Stimulated activated CD4-positive, alpha-beta T cell treated with anti-CD3 and anti-CD28 coated beads, Interleukin-1b, Interleukin-23, amount 100 ng/mL, for 1 hour (primary cell): Measurements from ENCODE around the gene DDX56.

Experiments used
- DNase-seq, 2 donors: peaks; one replicate each; pipeline ENCODE4 v3.0.0-alpha.2; 2020; ENCODE audit warnings: low read depth in 2 of 2

Gene DDX56

GRCh38 chr7:44535348-44536064 is 38.2 kb downstream of the DDX56 start:
- DNase-seq = no peak

- peak; percentile 7 to 16 for DNase-seq
These were observed 39.2 kb downstream of the DDX56 start for GRCh38 chr7:44534501-44534900.

- DNase-seq = no peak
These were observed 39.6 kb downstream of the DDX56 start for GRCh38 chr7:44534087-44534486.

GRCh38 chr7:44533301-44534055 is 40.2 kb downstream of the DDX56 start:
- no peak for DNase-seq

GRCh38 chr7:44531421-44532380 is 42.0 kb downstream of the DDX56 start:
- no peak for DNase-seq

GRCh38 chr7:44530990-44531389 is 42.7 kb downstream of the DDX56 start:
- DNase-seq = no peak

GRCh38 chr7:44524811-44525388 is 48.8 kb downstream of the DDX56 start:
- DNase-seq = no peak

GRCh38 chr7:44522315-44522714 is 51.4 kb downstream of the DDX56 start:
- DNase-seq = no peak

GRCh38 chr7:44521347-44522095 is 52.2 kb downstream of the DDX56 start:
- DNase-seq = no peak

- no peak for DNase-seq
These were observed 53.1 kb downstream of the DDX56 start for GRCh38 chr7:44520574-44520973.

GRCh38 chr7:44519546-44519945 is 54.2 kb downstream of the DDX56 start:
- no peak for DNase-seq

- DNase-seq = no peak
These were observed 54.9 kb downstream of the DDX56 start for GRCh38 chr7:44518761-44519160.

GRCh38 chr7:44517175-44517574 is 56.5 kb downstream of the DDX56 start:
- DNase-seq = no peak
